Fibroblast of skin of right biceps (primary cell): ENCODE results near the gene DRC3.
"Not testable (repeated sequence)": the region's sequence is repeated elsewhere in the genome, so short reads cannot be mapped to it uniquely, and the experiment has no call there.

Experiments
- DNase-seq: peaks from one replicate; pipeline ENCODE4 v3.0.0-alpha.2; 2013

Gene DRC3

GRCh38 chr17:17995887-17996286, 23.2 kb downstream of the DRC3 start:
- not testable (repeated sequence) for DNase-seq

- no peak for DNase-seq
Measured at GRCh38 chr17:17998934-17999333, 26.3 kb downstream of the DRC3 start.

GRCh38 chr17:17999364-18000029, 26.8 kb downstream of the DRC3 start:
- DNase-seq, result peak; percentile 34

- DNase-seq, result no peak
Measured at GRCh38 chr17:18000030-18000408, 27.4 kb downstream of the DRC3 start.

- no peak for DNase-seq
Measured at GRCh38 chr17:18002171-18002570, 29.5 kb downstream of the DRC3 start.

GRCh38 chr17:18004345-18004744, 31.7 kb downstream of the DRC3 start:
- no peak for DNase-seq

GRCh38 chr17:18004884-18005305, 32.2 kb downstream of the DRC3 start:
- no peak for DNase-seq

GRCh38 chr17:18005496-18005895, 32.8 kb downstream of the DRC3 start:
- DNase-seq, result no peak

- no peak for DNase-seq
Measured at GRCh38 chr17:18006495-18007239, 34.0 kb downstream of the DRC3 start.

- DNase-seq, result peak; percentile 78
Measured at GRCh38 chr17:18008496-18009268, 36.0 kb downstream of the DRC3 start.

- no peak for DNase-seq
Measured at GRCh38 chr17:18009609-18010420, 37.2 kb downstream of the DRC3 start.

- DNase-seq, result no peak
Measured at GRCh38 chr17:18011286-18011685, 38.6 kb downstream of the DRC3 start.

GRCh38 chr17:18014006-18014405, 41.3 kb downstream of the DRC3 start:
- no peak for DNase-seq

- no peak for DNase-seq
Measured at GRCh38 chr17:18015593-18015992, 42.9 kb downstream of the DRC3 start.

GRCh38 chr17:18016426-18016825, 43.8 kb downstream of the DRC3 start:
- peak; percentile 35 for DNase-seq

- no peak for DNase-seq
Measured at GRCh38 chr17:18017958-18018357, 45.3 kb downstream of the DRC3 start.

GRCh38 chr17:18018411-18018921, 45.8 kb downstream of the DRC3 start:
- DNase-seq, result no peak

- no peak for DNase-seq
Measured at GRCh38 chr17:18019838-18020154, 47.1 kb downstream of the DRC3 start.

GRCh38 chr17:18020971-18021370, 48.3 kb downstream of the DRC3 start:
- no peak for DNase-seq

GRCh38 chr17:18021372-18021771, 48.7 kb downstream of the DRC3 start:
- no peak for DNase-seq

- peak; percentile 38 for DNase-seq
Measured at GRCh38 chr17:18025241-18025944, 52.7 kb downstream of the DRC3 start.
